ENCODE measurements around the gene NRXN3. TPM values are rescaled to one million over a fixed set of nuclear protein-coding genes. Genes with fewer than 3 reads are reported as not detected.

The NRXN3 gene
- total and polyA plus RNA-seq, 8 donors = 0.29 to 41.1 (median 9.1) TPM

DNA sequence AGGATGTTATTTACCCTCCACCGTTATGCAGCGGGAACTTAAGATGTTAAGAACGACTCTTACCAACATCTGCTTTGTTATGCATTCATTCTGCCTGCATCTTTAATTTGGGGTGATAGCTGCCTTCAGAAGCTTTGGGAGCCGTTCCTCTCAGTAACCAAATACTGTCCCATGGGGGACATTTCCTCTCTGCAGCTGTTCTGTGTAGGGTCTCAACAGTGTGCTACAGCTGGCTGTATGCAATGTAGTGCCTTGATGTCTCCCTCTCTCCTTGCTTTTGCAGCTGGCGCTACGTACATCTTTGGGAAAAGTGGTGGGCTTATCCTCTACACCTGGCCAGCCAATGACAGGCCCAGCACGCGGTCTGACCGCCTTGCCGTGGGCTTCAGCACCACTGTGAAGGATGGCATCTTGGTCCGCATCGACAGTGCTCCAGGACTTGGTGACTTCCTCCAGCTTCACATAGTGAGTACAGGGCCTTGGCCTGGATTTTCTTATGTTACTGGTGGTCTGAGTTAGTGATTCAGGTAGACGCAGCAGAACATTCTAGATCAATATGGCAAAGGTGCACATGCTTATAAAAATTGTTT is 1296.9 kb downstream of the NRXN3 start:
- Histone ChIP-seq H3K27me3 (no peaks in the 10 kb centered on the region), H3K36me3 (no peaks in the 10 kb centered on the region), H3K9me3 (no peaks in the 10 kb centered on the region), H3K27ac (no peak overlapping the region), H3K4me1 (peaks cover 0 to 10% (median 0%) of the 10 kb centered on the region in 4 donors), H3K4me3 (no peak overlapping the region)
- WGBS, 5 donors = 87 to 91% (median 89%) methylated on average over 13 of the region's 13 CpGs
- intact Hi-C loops (cut with DNase I; ENCODE audit: low total_unique reads) = no loop called here
- no peak for TF ChIP-seq POLR2A (IDR thresholded peaks at IDR 0.05)
- TF ChIP-seq EP300 (IDR thresholded peaks at IDR 0.05) = no peak
- no peak for TF ChIP-seq POLR2AphosphoS5 (IDR thresholded peaks at IDR 0.05)
- TF ChIP-seq CTCF (IDR thresholded peaks at IDR 0.05) = no peak
- no peak for DNase-seq

- Histone ChIP-seq H3K9me3 (no peaks in the 10 kb centered on the region), H3K4me1 (peaks cover 0 to 10% (median 0%) of the 10 kb centered on the region in 4 donors), H3K36me3 (no peaks in the 10 kb centered on the region), H3K27me3 (no peaks in the 10 kb centered on the region), H3K4me3 (no peak overlapping the region), H3K27ac (no peak overlapping the region)
- DNase-seq = no peak
- TF ChIP-seq POLR2AphosphoS5 (IDR thresholded peaks at IDR 0.05) (no peak), CTCF (IDR thresholded peaks at IDR 0.05) (no peak), POLR2A (IDR thresholded peaks at IDR 0.05) (no peak)
- intact Hi-C loops (cut with DNase I; ENCODE audit: low total_unique reads) = no loop called here
- WGBS, 5 donors = 40 to 68% (median 52%) methylated on average over 2 of the region's 2 CpGs
Measured at GRCh38 chr14:79467835-79468234, 1297.7 kb downstream of the NRXN3 start.

GRCh38 chr14:79468486-79468885 is 1298.3 kb downstream of the NRXN3 start:
- Histone ChIP-seq H3K27ac (no peak overlapping the region), H3K9me3 (no peaks in the 10 kb centered on the region), H3K27me3 (no peaks in the 10 kb centered on the region), H3K36me3 (no peaks in the 10 kb centered on the region), H3K4me3 (no peak overlapping the region), H3K4me1 (peaks cover 0 to 13% (median 0%) of the 10 kb centered on the region in 4 donors)
- no peak for DNase-seq
- 80 to 93% (median 91%) methylated on average over 3 of the region's 3 CpGs for WGBS, 5 donors
- TF ChIP-seq POLR2AphosphoS5 (IDR thresholded peaks at IDR 0.05) (no peak), POLR2A (IDR thresholded peaks at IDR 0.05) (no peak), EP300 (IDR thresholded peaks at IDR 0.05) (no peak), CTCF (IDR thresholded peaks at IDR 0.05) (no peak)
- intact Hi-C loops (cut with DNase I; ENCODE audit: low total_unique reads) = no loop called here

DNA sequence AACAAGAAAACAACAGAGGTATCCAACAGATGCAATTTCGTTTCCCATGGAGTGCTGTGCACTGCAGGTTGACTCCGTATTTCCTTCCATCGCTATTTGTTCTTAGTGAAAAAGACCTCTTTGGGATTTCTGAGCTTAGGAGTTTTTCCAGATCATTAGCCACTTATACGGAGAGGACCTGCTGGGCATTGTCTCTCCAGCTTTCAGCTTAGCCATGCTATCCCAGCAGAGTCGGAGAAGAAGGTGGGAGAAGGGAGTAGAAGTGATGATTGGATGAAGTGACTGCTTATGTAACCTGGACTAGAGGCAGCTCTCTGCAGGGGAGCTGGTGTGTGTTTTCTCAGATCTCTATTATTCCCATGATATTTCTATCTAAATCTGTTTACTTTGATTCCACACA is 1303.5 kb downstream of the NRXN3 start:
- WGBS, 5 donors = 77 to 89% (median 84%) methylated on average over 4 to 5 of the region's 5 CpGs
- DNase-seq = no peak
- H3K27ac ChIP-seq = no peak overlapping the region
- TF ChIP-seq EP300 (IDR thresholded peaks at IDR 0.05) = no peak
- no peak for TF ChIP-seq POLR2AphosphoS5 (IDR thresholded peaks at IDR 0.05)
- TF ChIP-seq CTCF (IDR thresholded peaks at IDR 0.05) = no peak
- no peak for TF ChIP-seq POLR2A (IDR thresholded peaks at IDR 0.05)
- no peak overlapping the region for H3K4me3 ChIP-seq
- H3K9me3 ChIP-seq = no peaks in the 10 kb centered on the region
- H3K4me1 ChIP-seq = peaks cover 0 to 3% (median 0%) of the 10 kb centered on the region in 4 donors
- intact Hi-C loops (cut with DNase I; ENCODE audit: low total_unique reads) = no loop called here
- no peaks in the 10 kb centered on the region for H3K27me3 ChIP-seq
- H3K36me3 ChIP-seq = no peaks in the 10 kb centered on the region

Measured in stomach (tissue), 9 donors.